ENCODE results near the gene TMIGD1. TPM values are rescaled to one million over a fixed set of nuclear protein-coding genes. Genes with fewer than 3 reads are reported as not detected.
A peak's percentile ranks its signal among the peaks of the same experiment; 100 is the strongest.
"Not testable (repeated sequence)": the region's sequence is repeated elsewhere in the genome, so short reads cannot be mapped to it uniquely, and the experiment has no call there.

The TMIGD1 gene
- total RNA-seq, 4 donors from 2014 or later = not detected

GRCh38 chr17:30345527-30346075 lies 11.7 kb upstream of the TMIGD1 start:
- no peaks in the 10 kb centered on the region for H3K36me3 ChIP-seq
- no peak for TF ChIP-seq POLR2A (IDR thresholded peaks at IDR 0.05)
- intact Hi-C loops (cut with DNase I) = loop anchor here (10.0 kb wide), 1 partner anchor 109 kb away; no protein-coding TSS in a partner anchor
- no peaks in the 10 kb centered on the region for H3K27me3 ChIP-seq
- 82 to 85% methylated on average over 2 of the region's 4 CpGs for WGBS, 2 donors
- no peak for DNase-seq
- no peak overlapping the region for H3K4me3 ChIP-seq
- no peaks in the 10 kb centered on the region for H3K9me3 ChIP-seq
- H3K27ac ChIP-seq = peak overlapping the region; percentile 48 to 85 (median 70)
- peaks cover 19 to 48% (median 27%) of the 10 kb centered on the region in 3 donors for H3K4me1 ChIP-seq

GRCh38 chr17:30345089-30345433 lies 11.2 kb upstream of the TMIGD1 start:
- intact Hi-C loops (cut with DNase I) = loop anchor here (10.0 kb wide), 1 partner anchor 110 kb away; no protein-coding TSS in a partner anchor
- no peaks in the 10 kb centered on the region for H3K9me3 ChIP-seq
- WGBS, 2 donors = 63 to 67% methylated on average over 2 of the region's 2 CpGs
- H3K36me3 ChIP-seq = no peaks in the 10 kb centered on the region
- TF ChIP-seq CTCF (IDR thresholded peaks at IDR 0.05) (no peak), POLR2A (IDR thresholded peaks at IDR 0.05) (no peak)
- peaks cover 19 to 54% (median 32%) of the 10 kb centered on the region in 3 donors for H3K4me1 ChIP-seq
- H3K4me3 ChIP-seq = no peak overlapping the region
- peak overlapping the region; percentile 48 to 85 (median 70) for H3K27ac ChIP-seq
- no peaks in the 10 kb centered on the region for H3K27me3 ChIP-seq
- DNase-seq = no peak

- no peak for TF ChIP-seq CTCF (IDR thresholded peaks at IDR 0.05)
- TF ChIP-seq POLR2A (IDR thresholded peaks at IDR 0.05) = no peak
- no peaks in the 10 kb centered on the region for H3K9me3 ChIP-seq
- peak overlapping the region in 1 of 4 donors; percentile 7 for H3K4me3 ChIP-seq
- H3K27me3 ChIP-seq = no peaks in the 10 kb centered on the region
- H3K27ac ChIP-seq = peak overlapping the region; percentile 61 to 85 (median 70)
- 30 to 42% methylated on average over 7 of the region's 9 CpGs for WGBS, 2 donors
- DNase-seq = no peak
- no peaks in the 10 kb centered on the region for H3K36me3 ChIP-seq
- peaks cover 19 to 59% (median 35%) of the 10 kb centered on the region in 3 donors for H3K4me1 ChIP-seq
- intact Hi-C loops (cut with DNase I) = loop anchor here (10.0 kb wide), 1 partner anchor 110 kb away; no protein-coding TSS in a partner anchor
Observed at GRCh38 chr17:30344283-30345088, 10.6 kb upstream of the TMIGD1 start.

GRCh38 chr17:30343796-30344195 lies 9.9 kb upstream of the TMIGD1 start:
- WGBS, 2 donors = 77 to 81% methylated on average over 4 of the region's 4 CpGs
- Histone ChIP-seq H3K9me3 (no peaks in the 10 kb centered on the region), H3K27ac (peak overlapping the region; percentile 61 to 85 (median 70)), H3K4me1 (peaks cover 19 to 59% (median 35%) of the 10 kb centered on the region in 3 donors), H3K4me3 (no peak overlapping the region), H3K36me3 (no peaks in the 10 kb centered on the region), H3K27me3 (no peaks in the 10 kb centered on the region)
- no peak for TF ChIP-seq POLR2A (IDR thresholded peaks at IDR 0.05)
- TF ChIP-seq CTCF (IDR thresholded peaks at IDR 0.05) = no peak
- intact Hi-C loops (cut with DNase I) = loop anchor here (10.0 kb wide), 1 partner anchor 111 kb away; no protein-coding TSS in a partner anchor
- no peak for DNase-seq

GRCh38 chr17:30343244-30343643 lies 9.4 kb upstream of the TMIGD1 start:
- WGBS, 2 donors = 84 to 95% methylated on average over 3 of the region's 3 CpGs
- not testable (repeated sequence) for DNase-seq, H3K36me3 ChIP-seq, H3K9me3 ChIP-seq, H3K4me3 ChIP-seq, H3K27me3 ChIP-seq
- H3K4me1 ChIP-seq = peaks cover 19 to 54% (median 35%) of the 10 kb centered on the region in 3 donors
- intact Hi-C loops (cut with DNase I) = loop anchor here (10.0 kb wide), 1 partner anchor 112 kb away; no protein-coding TSS in a partner anchor
- H3K27ac ChIP-seq = peak overlapping the region in 2 of 4 donors; percentile 61 to 79

- H3K4me3 ChIP-seq = no peak overlapping the region
- DNase-seq = no peak
- WGBS, 2 donors = 82 to 83% methylated on average over 5 of the region's 5 CpGs
- peaks cover 19 to 48% (median 35%) of the 10 kb centered on the region in 3 donors for H3K4me1 ChIP-seq
- no peaks in the 10 kb centered on the region for H3K27me3 ChIP-seq
- no peaks in the 10 kb centered on the region for H3K36me3 ChIP-seq
- TF ChIP-seq POLR2A (IDR thresholded peaks at IDR 0.05) (no peak), CTCF (IDR thresholded peaks at IDR 0.05) (no peak)
- H3K9me3 ChIP-seq = no peaks in the 10 kb centered on the region
- peak overlapping the region in 2 of 4 donors; percentile 53 to 61 for H3K27ac ChIP-seq
- intact Hi-C loops (cut with DNase I) = loop anchor here (10.0 kb wide), 1 partner anchor 113 kb away; no protein-coding TSS in a partner anchor
Observed at GRCh38 chr17:30341703-30342249, 7.9 kb upstream of the TMIGD1 start.
